Naive thymus-derived CD4-positive, alpha-beta T cell (primary cell): ENCODE results near the gene TNS3. TPM values are rescaled to one million over a fixed set of nuclear protein-coding genes. Genes with fewer than 3 reads are reported as not detected.
"Not testable (repeated sequence)": the region's sequence is repeated elsewhere in the genome, so short reads cannot be mapped to it uniquely, and the experiment has no call there.

Experiments
- ATAC-seq: fragments of 150-1000 bp; cut with Tn5 transposase; 2 replicates; pipeline ENCODE4 v1.10.0; 2021; ENCODE audit warnings: mild to moderate bottlenecking, moderate library complexity
- CTCF ChIA-PET: fragments of 350-600 bp; sonication (Branson Sonifier 250); formaldehyde crosslinking; loops from one replicate; lab custom pipeline; 2021; ENCODE audit warnings: antibody characterized with exemption; lab: Charles Lee
- POLR2A ChIA-PET: fragments of 350-600 bp; sonication (Branson Sonifier 250); formaldehyde crosslinking; loops from one replicate; lab custom pipeline; 2021; ENCODE audit warnings: antibody characterized with exemption, inconsistent platforms; lab: Charles Lee
- DNase-seq, 9 donors: peaks; one replicate each; pipeline versions ENCODE4 v3.0.0 to v3.0.0-alpha.2; 2020 to 2022; ENCODE audit warnings: mixed read lengths in 1 of 9
- H3K27ac ChIP-seq: one replicate; pipeline ENCODE4 v1.7.0; 2013; ENCODE audit warnings: mild to moderate bottlenecking, low read depth, low read length, moderate library complexity
- H3K27me3 ChIP-seq, 2 donors: one replicate each; pipeline ENCODE4 v1.7.0; 2013; ENCODE audit warnings: low read length in 2 of 2, mild to moderate bottlenecking in 2 of 2, moderate library complexity in 2 of 2; ENCODE audit not compliant: control insufficient read depth in 2 of 2, insufficient read depth in 2 of 2
- H3K36me3 ChIP-seq, 3 experiments: 1 replicate in 2 of 3; 2 replicates in 1 of 3; pipeline ENCODE4 v1.7.0; 2013; ENCODE audit warnings: low read length in 3 of 3, mild to moderate bottlenecking in 3 of 3, moderate library complexity in 1 of 3; ENCODE audit not compliant: insufficient read depth in 3 of 3, control insufficient read depth in 2 of 3
- H3K4me1 ChIP-seq, 2 donors: one replicate each; pipeline ENCODE4 v1.7.0; 2013; ENCODE audit warnings: low read length in 2 of 2, mild to moderate bottlenecking in 2 of 2, moderate library complexity in 1 of 2; ENCODE audit not compliant: control insufficient read depth in 2 of 2, insufficient read depth in 2 of 2
- H3K4me3 ChIP-seq: 2 replicates; pipeline ENCODE4 v1.7.0; 2013; ENCODE audit warnings: mild to moderate bottlenecking, low read length
- H3K9me3 ChIP-seq, 3 experiments: 1 replicate in 2 of 3; 2 replicates in 1 of 3; pipeline ENCODE4 v1.7.0; 2013; ENCODE audit warnings: low read length in 3 of 3; ENCODE audit not compliant: control insufficient read depth in 2 of 3
- H3K27ac Mint-ChIP-seq, 9 donors: one replicate each; pipeline ENCODE4 v1.8.0; 2020 to 2022; ENCODE audit warnings: mixed read lengths in 9 of 9, mild to moderate bottlenecking in 8 of 9, moderate library complexity in 5 of 9, inconsistent platforms in 2 of 9
- H3K27me3 Mint-ChIP-seq, 5 donors: one replicate each; pipeline ENCODE4 v1.8.0; 2021 to 2022; ENCODE audit warnings: mixed read lengths in 5 of 5, mild to moderate bottlenecking in 1 of 5
- H3K36me3 Mint-ChIP-seq, 5 donors: one replicate each; pipeline ENCODE4 v1.8.0; 2020 to 2022; ENCODE audit warnings: mixed read lengths in 5 of 5, mild to moderate bottlenecking in 3 of 5, inconsistent platforms in 1 of 5
- H3K4me1 Mint-ChIP-seq, 7 donors: one replicate each; pipeline ENCODE4 v1.8.0; 2020 to 2022; ENCODE audit warnings: mixed read lengths in 7 of 7, mild to moderate bottlenecking in 3 of 7, inconsistent platforms in 1 of 7
- H3K4me3 Mint-ChIP-seq, 10 donors: one replicate each; pipeline ENCODE4 v1.8.0; 2020 to 2022; ENCODE audit warnings: mild to moderate bottlenecking in 10 of 10, mixed read lengths in 10 of 10, moderate library complexity in 6 of 10, inconsistent platforms in 2 of 10
- H3K9me3 Mint-ChIP-seq, 11 donors: one replicate each; pipeline ENCODE4 v1.8.0; 2020 to 2022; ENCODE audit warnings: mixed read lengths in 11 of 11, mild to moderate bottlenecking in 4 of 11, inconsistent platforms in 1 of 11, moderate library complexity in 1 of 11
- intact Hi-C, 2 donors: fragments of 100-400 bp; cut with micrococcal nuclease; formaldehyde crosslinking; loops; one replicate each; pipeline ENCODE4 v1.15.1; 2023
- polyA plus RNA-seq, 2 donors: library from polyadenylated mRNA; unstranded; fragments of 300-500 nt; fragmentation: Illumina TruSeq; gene quantifications; one replicate each; pipeline ENCODE4 v1.2.3, GENCODE V29; 2021
- total RNA-seq, 6 experiments: library from RNA in 5 of 6; stranded (reverse) in 5 of 6; gene quantifications; 1 replicate in 5 of 6; 2 replicates in 1 of 6; pipeline ENCODE4 v1.2.3 and lab custom pipeline; 2021 to 2026

TNS3 gene
- total and polyA plus RNA-seq, 7 experiments from 2014 or later: 0.85 to 38.3 (median 2.6) TPM; not detected in 2

DNA sequence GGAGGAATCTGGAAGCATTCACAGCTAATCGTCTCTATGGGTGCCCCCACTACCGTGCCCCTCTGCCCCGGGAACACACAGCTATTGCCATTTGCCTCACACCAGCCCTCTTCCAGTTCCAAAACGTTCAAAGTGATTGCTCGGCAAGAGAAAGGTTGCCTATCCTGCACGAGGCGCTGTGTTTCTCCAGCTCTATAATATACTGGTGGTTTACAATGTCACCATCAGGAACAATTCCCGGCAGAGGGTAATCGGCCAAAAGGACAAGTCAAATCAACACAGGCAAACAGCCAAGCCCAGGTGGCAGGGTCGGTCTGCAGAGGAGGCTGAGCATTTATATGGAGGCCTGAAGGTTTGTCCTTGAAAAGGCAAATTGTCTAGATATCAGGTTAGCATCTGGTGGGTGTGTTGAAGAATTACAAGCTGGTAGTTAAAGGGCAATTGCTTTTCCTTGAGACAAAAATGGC is 29.2 kb upstream of the TNS3 start:
- H3K4me1 Mint-ChIP-seq: no peaks in the 10 kb centered on the region
- no peaks in the 10 kb centered on the region for H3K9me3 ChIP-seq
- H3K4me1 ChIP-seq: no peaks in the 10 kb centered on the region
- H3K27me3 ChIP-seq: no peaks in the 10 kb centered on the region
- no peaks in the 10 kb centered on the region for H3K36me3 Mint-ChIP-seq
- no peak overlapping the region for H3K4me3 ChIP-seq
- H3K9me3 Mint-ChIP-seq: no peaks in the 10 kb centered on the region
- H3K4me3 Mint-ChIP-seq: no peak overlapping the region
- intact Hi-C loops: no loop called here
- ATAC-seq: no peak
- DNase-seq: no peak
- no peak overlapping the region for H3K27ac ChIP-seq
- ChIA-PET CTCF (no interaction called here), POLR2A (no interaction called here)
- H3K27ac Mint-ChIP-seq: no peak overlapping the region
- no peaks in the 10 kb centered on the region for H3K27me3 Mint-ChIP-seq
- H3K36me3 ChIP-seq: no peaks in the 10 kb centered on the region

DNA sequence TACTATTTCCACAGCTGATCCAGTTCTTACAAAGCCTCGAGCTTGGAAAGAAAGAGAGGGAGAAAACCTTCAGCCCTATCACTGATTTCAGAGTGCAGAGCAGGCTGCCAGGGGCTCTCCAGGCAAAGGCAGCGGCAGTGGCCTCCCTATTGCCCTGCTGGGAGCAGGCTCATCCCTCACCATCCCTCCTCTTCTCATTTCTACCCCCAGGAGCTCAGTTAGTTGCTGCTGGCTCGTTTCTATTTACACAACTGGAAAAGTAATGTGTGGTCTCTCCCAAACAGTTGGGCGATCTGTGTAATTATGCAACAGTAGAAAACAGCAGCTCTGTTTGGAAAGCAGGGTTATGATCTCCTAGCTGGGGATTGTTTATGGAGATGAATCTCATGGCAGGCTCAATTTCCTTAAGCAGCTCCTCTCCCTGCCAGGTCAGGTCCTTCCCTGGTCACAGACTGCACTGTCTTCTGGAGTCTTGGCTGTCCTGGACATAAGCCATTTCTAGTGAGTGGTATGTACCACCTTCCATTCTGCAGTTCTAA is 28.7 kb upstream of the TNS3 start:
- intact Hi-C loops: no loop called here
- ChIA-PET POLR2A (no interaction called here), CTCF (no interaction called here)
- Histone ChIP-seq H3K36me3 (no peaks in the 10 kb centered on the region), H3K27ac (no peak overlapping the region), H3K27me3 (no peaks in the 10 kb centered on the region), H3K4me1 (no peaks in the 10 kb centered on the region), H3K9me3 (no peaks in the 10 kb centered on the region), H3K4me3 (no peak overlapping the region)
- Mint-ChIP-seq H3K4me1 (no peaks in the 10 kb centered on the region), H3K27ac (no peak overlapping the region), H3K27me3 (no peaks in the 10 kb centered on the region), H3K4me3 (no peak overlapping the region), H3K36me3 (no peaks in the 10 kb centered on the region), H3K9me3 (no peaks in the 10 kb centered on the region)
- ATAC-seq (no peak), DNase-seq (no peak)

DNA sequence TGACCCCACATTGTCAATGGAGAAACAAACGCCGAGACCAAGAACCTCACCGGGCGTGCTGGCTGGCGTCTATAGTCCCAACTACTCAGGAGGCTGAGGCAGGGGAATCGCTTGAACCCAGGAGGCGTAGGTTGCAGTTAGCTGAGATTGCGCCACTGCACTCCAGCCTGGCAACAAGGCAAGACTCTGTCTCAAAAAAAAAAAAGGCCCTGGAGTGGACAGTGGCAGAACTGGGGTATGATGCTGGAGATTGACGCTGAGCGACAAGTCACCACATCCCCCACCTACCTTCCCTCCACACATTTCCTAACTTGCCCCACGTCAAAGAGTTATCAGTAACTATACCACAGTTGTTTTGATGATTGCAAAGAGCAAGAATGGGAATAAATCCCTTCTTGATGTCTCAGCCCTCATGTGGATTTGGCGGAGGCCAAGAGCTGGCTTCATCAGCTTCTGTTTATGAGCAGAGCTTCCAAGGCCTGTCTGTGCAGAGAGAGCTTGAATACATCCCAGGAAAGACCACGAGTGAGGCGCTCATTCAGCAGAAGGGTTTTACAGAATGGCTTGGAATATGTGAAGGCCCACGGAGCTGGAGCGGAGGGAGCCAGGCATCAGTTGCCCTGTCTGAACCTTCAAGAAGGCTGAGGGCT is 28.0 kb upstream of the TNS3 start:
- no peaks in the 10 kb centered on the region for H3K27me3 Mint-ChIP-seq
- no peaks in the 10 kb centered on the region for H3K4me1 Mint-ChIP-seq
- no peaks in the 10 kb centered on the region for H3K9me3 Mint-ChIP-seq
- peak overlapping the region in 1 of 9 donors; percentile 59 for H3K27ac Mint-ChIP-seq
- Histone ChIP-seq H3K4me1 (no peaks in the 10 kb centered on the region), H3K27me3 (no peaks in the 10 kb centered on the region), H3K27ac (no peak overlapping the region), H3K36me3 (no peaks in the 10 kb centered on the region), H3K4me3 (no peak overlapping the region), H3K9me3 (no peaks in the 10 kb centered on the region)
- ChIA-PET CTCF (no interaction called here), POLR2A (no interaction called here)
- no peaks in the 10 kb centered on the region for H3K36me3 Mint-ChIP-seq
- intact Hi-C loops: no loop called here
- no peak for DNase-seq
- ATAC-seq: no peak
- H3K4me3 Mint-ChIP-seq: no peak overlapping the region

DNA sequence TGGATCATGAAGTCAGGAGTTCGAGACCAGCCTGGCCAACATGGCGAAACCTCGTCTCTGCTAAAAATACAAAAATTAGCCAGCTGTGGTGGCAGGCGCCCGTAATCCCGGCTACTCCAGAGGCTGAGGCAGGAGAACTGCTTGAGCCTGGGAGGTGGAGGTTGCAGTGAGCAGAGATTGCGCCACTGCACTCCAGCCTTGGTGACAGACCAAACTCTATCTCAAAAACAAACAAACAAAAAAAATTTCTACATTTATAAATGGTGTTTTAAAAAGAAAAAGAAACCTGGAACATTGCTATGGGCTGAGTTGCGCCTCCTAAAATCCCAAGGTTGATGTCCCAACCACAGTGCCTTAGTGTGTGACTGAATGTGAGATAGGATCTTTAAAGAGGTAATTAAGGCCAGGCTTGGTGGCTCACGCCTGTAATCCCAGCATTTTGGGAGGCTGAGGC is 24.7 kb upstream of the TNS3 start:
- ATAC-seq, CTCF ChIA-PET, H3K27ac ChIP-seq, H3K27me3 Mint-ChIP-seq, H3K4me3 ChIP-seq, H3K36me3 ChIP-seq, intact Hi-C loops, H3K36me3 Mint-ChIP-seq, H3K27ac Mint-ChIP-seq, H3K4me1 Mint-ChIP-seq, H3K9me3 Mint-ChIP-seq, H3K4me1 ChIP-seq, POLR2A ChIA-PET, H3K27me3 ChIP-seq, H3K4me3 Mint-ChIP-seq, DNase-seq, H3K9me3 ChIP-seq: not testable (repeated sequence)

DNA sequence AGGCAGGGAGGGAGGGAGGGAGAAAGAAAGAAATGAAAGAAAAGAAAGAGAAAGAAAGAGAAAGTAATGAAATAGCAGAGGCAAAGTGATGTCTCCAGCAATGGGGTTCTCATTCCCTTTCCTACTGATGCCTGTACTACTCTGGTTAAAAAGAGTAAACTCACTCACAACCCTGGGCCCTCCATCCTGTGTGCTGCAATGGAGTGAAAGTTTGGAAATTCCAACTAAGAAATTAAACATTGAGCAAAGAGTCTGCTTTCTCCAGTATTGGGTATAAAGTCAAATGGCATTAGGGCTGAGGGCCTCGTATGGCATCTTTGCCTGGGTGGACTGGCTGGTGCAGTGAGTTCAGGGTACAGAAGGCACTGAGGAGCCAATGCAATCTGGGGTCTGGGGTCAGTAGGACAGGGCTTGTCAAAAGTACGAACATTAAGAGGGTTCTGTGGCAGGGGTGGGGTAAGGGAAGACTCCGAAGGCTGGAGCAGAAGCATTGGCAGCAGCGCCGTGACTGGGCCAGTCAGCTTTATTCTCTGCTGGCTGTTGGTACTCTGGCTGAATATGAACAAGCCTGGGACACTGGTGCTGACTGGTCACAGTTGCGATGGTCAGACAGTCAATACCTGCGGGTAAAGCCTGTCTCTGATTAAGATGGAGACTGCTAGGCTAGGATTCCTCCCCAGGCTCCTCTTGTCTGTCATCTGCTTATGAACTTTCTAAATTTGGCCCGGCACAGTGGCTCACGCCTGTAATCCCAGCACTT is 24.1 kb upstream of the TNS3 start:
- ChIA-PET CTCF (no interaction called here), POLR2A (no interaction called here)
- Mint-ChIP-seq H3K4me3 (no peak overlapping the region), H3K27ac (no peak overlapping the region), H3K27me3 (peaks cover 0 to 7% (median 0%) of the 10 kb centered on the region in 5 donors), H3K4me1 (peaks cover 0 to under 1% (median 0%) of the 10 kb centered on the region in 7 donors), H3K36me3 (peaks cover 0 to 3% (median 0%) of the 10 kb centered on the region in 5 donors), H3K9me3 (peaks cover 0 to 3% (median 0%) of the 10 kb centered on the region in 11 donors)
- H3K9me3 ChIP-seq: no peaks in the 10 kb centered on the region
- no peak overlapping the region for H3K4me3 ChIP-seq
- intact Hi-C loops: no loop called here
- H3K27ac ChIP-seq: no peak overlapping the region
- DNase-seq (no peak), ATAC-seq (no peak)
- no peaks in the 10 kb centered on the region for H3K36me3 ChIP-seq
- H3K4me1 ChIP-seq: no peaks in the 10 kb centered on the region
- no peaks in the 10 kb centered on the region for H3K27me3 ChIP-seq

DNA sequence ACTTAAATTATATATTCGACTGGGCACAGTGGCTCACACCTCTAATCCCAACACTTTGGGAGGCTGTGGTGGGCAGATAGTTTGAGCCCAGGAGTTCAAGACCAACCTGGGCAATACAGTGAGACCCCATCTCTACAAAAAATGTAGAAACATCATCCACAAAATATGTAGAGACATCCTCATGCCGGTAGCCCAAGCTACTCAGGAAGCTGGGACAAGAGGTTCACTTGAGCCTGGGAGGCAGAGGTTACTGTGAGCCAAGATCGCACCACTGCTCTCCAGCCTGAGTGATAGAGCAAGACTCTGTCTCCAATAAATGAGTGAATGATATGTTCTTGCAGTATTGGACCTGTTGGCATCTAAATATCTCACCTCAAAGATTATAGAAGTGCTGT is 22.6 kb upstream of the TNS3 start:
- no peak overlapping the region for H3K27ac Mint-ChIP-seq
- POLR2A ChIA-PET: no interaction called here
- Histone ChIP-seq H3K27me3 (no peaks in the 10 kb centered on the region), H3K27ac (no peak overlapping the region), H3K9me3 (no peaks in the 10 kb centered on the region), H3K36me3 (no peaks in the 10 kb centered on the region), H3K4me1 (no peaks in the 10 kb centered on the region), H3K4me3 (no peak overlapping the region)
- H3K36me3 Mint-ChIP-seq: peaks cover 0 to 3% (median 0%) of the 10 kb centered on the region in 5 donors
- CTCF ChIA-PET: no interaction called here
- peaks cover 0 to 8% (median 0%) of the 10 kb centered on the region in 11 donors for H3K9me3 Mint-ChIP-seq
- no peak overlapping the region for H3K4me3 Mint-ChIP-seq
- peaks cover 0 to 6% (median 0%) of the 10 kb centered on the region in 7 donors for H3K4me1 Mint-ChIP-seq
- ATAC-seq (no peak), DNase-seq (no peak)
- H3K27me3 Mint-ChIP-seq: peaks cover 0 to 13% (median 7%) of the 10 kb centered on the region in 5 donors
- intact Hi-C loops: no loop called here
